Panc1 (cell line): ENCODE data around the gene WAPL.

Experiments used
- POLR2AphosphoS5 ChIP-seq: IDR thresholded peaks from 2 replicates; pipeline ENCODE4 v1.6.1; 2012; ENCODE audit warnings: mild to moderate bottlenecking, low read depth, low read length, moderate library complexity
- SIN3A ChIP-seq: IDR thresholded peaks from 2 replicates; pipeline ENCODE4 v1.6.1; 2012; ENCODE audit warnings: low read depth, mild to moderate bottlenecking, low read length, moderate library complexity, borderline replicate concordance; ENCODE audit not compliant: insufficient read depth
- TCF7L2 ChIP-seq: IDR thresholded peaks from 2 replicates; pipeline ENCODE4 v1.6.1; 2011; ENCODE audit warnings: mild to moderate bottlenecking, low read depth, low read length, inconsistent platforms
- TF ChIP-seq, protein P1 (sequence below): fragments of 450-650 bp; IDR thresholded peaks from 2 replicates; pipeline ENCODE4 v1.5.1; 2017; ENCODE audit warnings: mild to moderate bottlenecking
- TF ChIP-seq, protein P2 (sequence below), 2 experiments: IDR thresholded peaks; 2 replicates each; pipeline ENCODE4 v1.6.1; 2011 to 2012; ENCODE audit warnings: low read depth in 2 of 2, control low read depth in 1 of 2, low read length in 1 of 2, mild to moderate bottlenecking in 1 of 2, moderate library complexity in 1 of 2; ENCODE audit not compliant: insufficient read depth in 1 of 2

DNA sequence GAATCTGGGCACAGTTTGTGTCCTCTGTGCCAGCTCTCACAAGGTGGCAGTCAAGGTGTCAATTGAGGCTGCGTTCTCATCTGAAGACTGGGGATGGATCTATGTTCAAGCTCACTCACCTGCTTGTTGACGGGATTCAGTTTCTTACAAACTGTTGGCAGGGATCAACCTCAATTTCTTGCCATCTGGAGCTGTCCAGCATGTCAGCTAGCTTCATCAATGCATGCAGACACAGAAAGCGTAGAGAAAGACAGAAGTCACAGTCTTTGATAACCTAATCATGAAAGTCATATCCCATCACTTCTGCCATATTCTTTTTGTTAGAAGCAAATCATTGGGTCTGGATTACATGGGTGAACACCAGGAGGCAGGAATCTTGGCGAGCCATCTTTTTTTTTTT lies 32.0 kb upstream of the WAPL start:
- TF ChIP-seq, protein P1, sequence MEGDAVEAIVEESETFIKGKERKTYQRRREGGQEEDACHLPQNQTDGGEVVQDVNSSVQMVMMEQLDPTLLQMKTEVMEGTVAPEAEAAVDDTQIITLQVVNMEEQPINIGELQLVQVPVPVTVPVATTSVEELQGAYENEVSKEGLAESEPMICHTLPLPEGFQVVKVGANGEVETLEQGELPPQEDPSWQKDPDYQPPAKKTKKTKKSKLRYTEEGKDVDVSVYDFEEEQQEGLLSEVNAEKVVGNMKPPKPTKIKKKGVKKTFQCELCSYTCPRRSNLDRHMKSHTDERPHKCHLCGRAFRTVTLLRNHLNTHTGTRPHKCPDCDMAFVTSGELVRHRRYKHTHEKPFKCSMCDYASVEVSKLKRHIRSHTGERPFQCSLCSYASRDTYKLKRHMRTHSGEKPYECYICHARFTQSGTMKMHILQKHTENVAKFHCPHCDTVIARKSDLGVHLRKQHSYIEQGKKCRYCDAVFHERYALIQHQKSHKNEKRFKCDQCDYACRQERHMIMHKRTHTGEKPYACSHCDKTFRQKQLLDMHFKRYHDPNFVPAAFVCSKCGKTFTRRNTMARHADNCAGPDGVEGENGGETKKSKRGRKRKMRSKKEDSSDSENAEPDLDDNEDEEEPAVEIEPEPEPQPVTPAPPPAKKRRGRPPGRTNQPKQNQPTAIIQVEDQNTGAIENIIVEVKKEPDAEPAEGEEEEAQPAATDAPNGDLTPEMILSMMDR, result no peak
- TF ChIP-seq, protein P2, sequence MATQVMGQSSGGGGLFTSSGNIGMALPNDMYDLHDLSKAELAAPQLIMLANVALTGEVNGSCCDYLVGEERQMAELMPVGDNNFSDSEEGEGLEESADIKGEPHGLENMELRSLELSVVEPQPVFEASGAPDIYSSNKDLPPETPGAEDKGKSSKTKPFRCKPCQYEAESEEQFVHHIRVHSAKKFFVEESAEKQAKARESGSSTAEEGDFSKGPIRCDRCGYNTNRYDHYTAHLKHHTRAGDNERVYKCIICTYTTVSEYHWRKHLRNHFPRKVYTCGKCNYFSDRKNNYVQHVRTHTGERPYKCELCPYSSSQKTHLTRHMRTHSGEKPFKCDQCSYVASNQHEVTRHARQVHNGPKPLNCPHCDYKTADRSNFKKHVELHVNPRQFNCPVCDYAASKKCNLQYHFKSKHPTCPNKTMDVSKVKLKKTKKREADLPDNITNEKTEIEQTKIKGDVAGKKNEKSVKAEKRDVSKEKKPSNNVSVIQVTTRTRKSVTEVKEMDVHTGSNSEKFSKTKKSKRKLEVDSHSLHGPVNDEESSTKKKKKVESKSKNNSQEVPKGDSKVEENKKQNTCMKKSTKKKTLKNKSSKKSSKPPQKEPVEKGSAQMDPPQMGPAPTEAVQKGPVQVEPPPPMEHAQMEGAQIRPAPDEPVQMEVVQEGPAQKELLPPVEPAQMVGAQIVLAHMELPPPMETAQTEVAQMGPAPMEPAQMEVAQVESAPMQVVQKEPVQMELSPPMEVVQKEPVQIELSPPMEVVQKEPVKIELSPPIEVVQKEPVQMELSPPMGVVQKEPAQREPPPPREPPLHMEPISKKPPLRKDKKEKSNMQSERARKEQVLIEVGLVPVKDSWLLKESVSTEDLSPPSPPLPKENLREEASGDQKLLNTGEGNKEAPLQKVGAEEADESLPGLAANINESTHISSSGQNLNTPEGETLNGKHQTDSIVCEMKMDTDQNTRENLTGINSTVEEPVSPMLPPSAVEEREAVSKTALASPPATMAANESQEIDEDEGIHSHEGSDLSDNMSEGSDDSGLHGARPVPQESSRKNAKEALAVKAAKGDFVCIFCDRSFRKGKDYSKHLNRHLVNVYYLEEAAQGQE (IDR thresholded peaks at IDR 0.05; ENCODE audit: insufficient read depth in 1 of 2, low read depth in 2 of 2, low read length in 1 of 2), result peak; percentile 77 to 82
- TF ChIP-seq POLR2AphosphoS5 (no peak), SIN3A (no peak), TCF7L2 (no peak)
